Measurements from ENCODE around the gene RHOF. TPM values are rescaled to one million over a fixed set of nuclear protein-coding genes. Genes with fewer than 3 reads are reported as not detected.

RHOF gene
- total RNA-seq, 1 experiment from 2014 or later, result 71.8 TPM

- in situ Hi-C loops (cut with HindIII; ENCODE audit: low pct_unique_long_range_greater_than_20kb, low sequenced_read_pairs) (no loop called here), intact Hi-C loops (cut with micrococcal nuclease; ENCODE audit: unreplicated experiment) (no loop called here)
- CTCF ChIA-PET, result interaction anchor here (0.5 to 3.0 kb wide), 11 partner anchors 9 to 272 kb away, joined by 3 to 72 read pairs (median 4); partner anchors contain the start of gene RHOF
- ATAC-seq (peak; percentile 89), DNase-seq (ENCODE audit: low read depth, low spot score) (no peak)
- Histone ChIP-seq H3K27ac (ENCODE audit: low read length) (peak overlapping the region; percentile 80), H3K27me3 (ENCODE audit: control insufficient read depth, insufficient read depth, low read length) (no peaks in the 10 kb centered on the region), H3K4me3 (ENCODE audit: low read depth in 2 of 2, low read length in 2 of 2) (peak overlapping the region; percentile 59 to 82), H3K9me3 (ENCODE audit: control insufficient read depth, insufficient read depth, low read depth, low read length) (no peaks in the 10 kb centered on the region), H3K36me3 (ENCODE audit: control insufficient read depth, insufficient read depth, low read length) (peaks cover 10% of the 10 kb centered on the region), H3K4me1 (ENCODE audit: control insufficient read depth, insufficient read depth, low read length) (peaks cover 27% of the 10 kb centered on the region)
- BruUV-seq (replicated peaks), result no TSS peak
- peak; percentile 35; the same call in 1 of the 2 replicates for TF ChIP-seq SIN3A (IDR thresholded peaks at IDR 0.05; ENCODE audit: borderline replicate concordance, insufficient read depth, low read depth, low read length)
- peak; percentile 100 for TF ChIP-seq CTCF (IDR thresholded peaks at IDR 0.05)
- TF ChIP-seq TCF7L2 (IDR thresholded peaks at IDR 0.05; ENCODE audit: low read depth, low read length), result peak; percentile 4; the same call in 1 of the 2 replicates
- no peak; the same call in none of the 2 replicates for TF ChIP-seq POLR2AphosphoS5 (IDR thresholded peaks at IDR 0.05; ENCODE audit: low read depth, low read length)
- no peak for TF ChIP-seq REST (IDR thresholded peaks at IDR 0.05; ENCODE audit: insufficient read depth in 1 of 2, low read depth in 2 of 2, low read length in 1 of 2)
- POLR2A ChIA-PET, result interaction anchor here (0.5 to 1.0 kb wide), 6 partner anchors 14 to 21 kb away, joined by 3 to 11 read pairs (median 5); no protein-coding TSS in a partner anchor
These were observed 18.2 kb upstream of the RHOF start for GRCh38 chr12:121811434-121812319.

- no peak for TF ChIP-seq SIN3A (IDR thresholded peaks at IDR 0.05; ENCODE audit: borderline replicate concordance, insufficient read depth, low read depth, low read length)
- no peak for TF ChIP-seq POLR2AphosphoS5 (IDR thresholded peaks at IDR 0.05; ENCODE audit: low read depth, low read length)
- in situ Hi-C loops (cut with HindIII; ENCODE audit: low pct_unique_long_range_greater_than_20kb, low sequenced_read_pairs), result no loop called here
- peaks cover 8% of the 10 kb centered on the region; the same call in 1 of the 2 replicates for H3K36me3 ChIP-seq (ENCODE audit: control insufficient read depth, insufficient read depth, low read length)
- H3K9me3 ChIP-seq (ENCODE audit: control insufficient read depth, insufficient read depth, low read depth, low read length), result no peaks in the 10 kb centered on the region
- POLR2A ChIA-PET, result interaction anchor here (0.5 to 1.0 kb wide), 6 partner anchors 11 to 20 kb away, joined by 3 to 11 read pairs (median 6); no protein-coding TSS in a partner anchor
- BruUV-seq (replicated peaks), result no TSS peak
- no peak for DNase-seq (ENCODE audit: low read depth, low spot score)
- H3K4me1 ChIP-seq (ENCODE audit: control insufficient read depth, insufficient read depth, low read length), result peaks cover 29% of the 10 kb centered on the region
- intact Hi-C loops (cut with micrococcal nuclease; ENCODE audit: unreplicated experiment), result no loop called here
- CTCF ChIA-PET, result interaction anchor here (0.6 to 3.0 kb wide), 4 partner anchors 13 to 78 kb away, joined by 3 to 72 read pairs (median 4); partner anchors contain the start of genes PSMD9 and RHOF
- no peaks in the 10 kb centered on the region for H3K27me3 ChIP-seq (ENCODE audit: control insufficient read depth, insufficient read depth, low read length)
- peak overlapping the region; percentile 59 to 82 for H3K4me3 ChIP-seq (ENCODE audit: low read depth in 2 of 2, low read length in 2 of 2)
- peak overlapping the region; percentile 80 for H3K27ac ChIP-seq (ENCODE audit: low read length)
- ATAC-seq, result no peak
These were observed 17.4 kb upstream of the RHOF start for GRCh38 chr12:121810833-121811433.
